ENCODE data around the gene P2RX4.

DNA sequence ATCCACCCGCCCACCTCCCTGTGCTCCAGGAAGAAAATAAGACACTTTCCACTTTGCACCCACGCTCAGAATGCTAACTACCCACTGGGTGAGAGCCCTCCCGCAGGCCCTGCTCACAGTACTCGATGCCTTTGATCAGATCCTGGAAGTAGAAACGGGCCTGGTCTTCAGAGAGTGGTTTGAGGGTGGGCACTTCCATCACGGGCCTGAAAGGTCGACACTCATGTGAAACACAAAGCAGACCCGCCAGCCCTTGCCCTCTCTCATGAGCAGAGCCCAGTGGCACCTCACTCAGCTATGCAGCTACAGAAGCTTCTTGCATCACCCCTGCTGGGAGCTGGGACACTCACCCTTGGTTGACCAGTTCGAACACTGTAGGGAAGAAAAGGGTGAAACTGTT is 45.5 kb downstream of the P2RX4 start:
- no peak for TF ChIP-seq EZH2phosphoT487 (IDR thresholded peaks at IDR 0.05; ENCODE audit: borderline replicate concordance, low read length)
- TF ChIP-seq, protein P1, sequence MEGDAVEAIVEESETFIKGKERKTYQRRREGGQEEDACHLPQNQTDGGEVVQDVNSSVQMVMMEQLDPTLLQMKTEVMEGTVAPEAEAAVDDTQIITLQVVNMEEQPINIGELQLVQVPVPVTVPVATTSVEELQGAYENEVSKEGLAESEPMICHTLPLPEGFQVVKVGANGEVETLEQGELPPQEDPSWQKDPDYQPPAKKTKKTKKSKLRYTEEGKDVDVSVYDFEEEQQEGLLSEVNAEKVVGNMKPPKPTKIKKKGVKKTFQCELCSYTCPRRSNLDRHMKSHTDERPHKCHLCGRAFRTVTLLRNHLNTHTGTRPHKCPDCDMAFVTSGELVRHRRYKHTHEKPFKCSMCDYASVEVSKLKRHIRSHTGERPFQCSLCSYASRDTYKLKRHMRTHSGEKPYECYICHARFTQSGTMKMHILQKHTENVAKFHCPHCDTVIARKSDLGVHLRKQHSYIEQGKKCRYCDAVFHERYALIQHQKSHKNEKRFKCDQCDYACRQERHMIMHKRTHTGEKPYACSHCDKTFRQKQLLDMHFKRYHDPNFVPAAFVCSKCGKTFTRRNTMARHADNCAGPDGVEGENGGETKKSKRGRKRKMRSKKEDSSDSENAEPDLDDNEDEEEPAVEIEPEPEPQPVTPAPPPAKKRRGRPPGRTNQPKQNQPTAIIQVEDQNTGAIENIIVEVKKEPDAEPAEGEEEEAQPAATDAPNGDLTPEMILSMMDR (IDR thresholded peaks at IDR 0.05; ENCODE audit: low read depth, low read length, poor library complexity, severe bottlenecking), result no peak
